NCI-H446 treated with DMSO at 0.1 percent for 48 hours (cell line): ENCODE measurements around the gene POU3F2.

Experiments used
- DNase-seq: peaks from one replicate; lab custom pipeline; 2025; lab: John Stamatoyannopoulos, UW

Gene POU3F2

GRCh38 chr6:98831057-98831958, 3.1 kb upstream of the POU3F2 start:
- DNase-seq: no peak

- no peak for DNase-seq
Observed at GRCh38 chr6:98831959-98832283, 2.5 kb upstream of the POU3F2 start.

GRCh38 chr6:98832284-98833056, 1.9 kb upstream of the POU3F2 start:
- DNase-seq: no peak

- peak; percentile 14 for DNase-seq
Observed at GRCh38 chr6:98833057-98833306, 1.4 kb upstream of the POU3F2 start.

- DNase-seq: peak; percentile 22
Observed at GRCh38 chr6:98833307-98834059, 891 bp upstream of the POU3F2 start.

GRCh38 chr6:98835149-98836024, 1.0 kb downstream of the POU3F2 start:
- no peak for DNase-seq

GRCh38 chr6:98836025-98836961, 1.9 kb downstream of the POU3F2 start:
- DNase-seq: no peak

- no peak for DNase-seq
Observed at GRCh38 chr6:98836962-98837944, 2.9 kb downstream of the POU3F2 start.

- DNase-seq: no peak
Observed at GRCh38 chr6:98838032-98838431, 3.7 kb downstream of the POU3F2 start.

- no peak for DNase-seq
Observed at GRCh38 chr6:98838975-98839374, 4.6 kb downstream of the POU3F2 start.

- peak; percentile 11 for DNase-seq
Observed at GRCh38 chr6:98839781-98840361, 5.5 kb downstream of the POU3F2 start.

- no peak for DNase-seq
Observed at GRCh38 chr6:98840385-98840784, 6.0 kb downstream of the POU3F2 start.

GRCh38 chr6:98840996-98841513, 6.7 kb downstream of the POU3F2 start:
- no peak for DNase-seq

GRCh38 chr6:98841621-98842341, 7.4 kb downstream of the POU3F2 start:
- no peak for DNase-seq

- DNase-seq: no peak
Observed at GRCh38 chr6:98842342-98843180, 8.2 kb downstream of the POU3F2 start.

GRCh38 chr6:98843271-98844243, 9.2 kb downstream of the POU3F2 start:
- no peak for DNase-seq
